NCI-H2196 treated with DMSO at 0.1 percent for 48 hours (cell line): Measurements from ENCODE around the gene CRIP2.

Source experiments
- DNase-seq: peaks from one replicate; lab custom pipeline; 2025; ENCODE audit not compliant: unreplicated experiment; lab: John Stamatoyannopoulos, UW

Gene CRIP2

GRCh38 chr14:105442834-105443233 lies 31.8 kb upstream of the CRIP2 start:
- DNase-seq, result no peak

- no peak for DNase-seq
Measured at GRCh38 chr14:105444859-105445258, 29.8 kb upstream of the CRIP2 start.

- DNase-seq, result no peak
Measured at GRCh38 chr14:105445290-105445689, 29.3 kb upstream of the CRIP2 start.

GRCh38 chr14:105445901-105446845 lies 28.4 kb upstream of the CRIP2 start:
- no peak for DNase-seq

DNA sequence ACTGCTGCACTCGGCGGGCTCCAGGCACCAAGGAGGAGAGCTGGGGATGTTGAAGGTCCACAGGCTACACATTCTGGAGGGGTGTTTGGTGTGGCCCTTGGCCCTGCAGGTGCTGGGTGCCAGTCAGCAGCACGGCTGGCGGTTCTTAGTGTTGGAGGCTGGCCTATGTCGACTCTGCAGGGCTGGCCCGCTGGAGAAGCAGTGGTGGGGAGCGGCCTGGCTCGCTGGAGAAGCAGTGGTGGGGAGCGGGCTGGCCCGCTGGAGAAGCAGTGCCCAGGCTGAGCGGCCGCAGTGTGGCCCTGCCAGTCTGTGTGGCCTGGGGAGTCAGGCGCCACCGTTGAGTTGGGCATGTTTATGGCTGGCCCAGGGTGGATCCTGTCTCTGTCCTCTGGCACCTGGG lies 27.6 kb upstream of the CRIP2 start:
- no peak for DNase-seq

DNA sequence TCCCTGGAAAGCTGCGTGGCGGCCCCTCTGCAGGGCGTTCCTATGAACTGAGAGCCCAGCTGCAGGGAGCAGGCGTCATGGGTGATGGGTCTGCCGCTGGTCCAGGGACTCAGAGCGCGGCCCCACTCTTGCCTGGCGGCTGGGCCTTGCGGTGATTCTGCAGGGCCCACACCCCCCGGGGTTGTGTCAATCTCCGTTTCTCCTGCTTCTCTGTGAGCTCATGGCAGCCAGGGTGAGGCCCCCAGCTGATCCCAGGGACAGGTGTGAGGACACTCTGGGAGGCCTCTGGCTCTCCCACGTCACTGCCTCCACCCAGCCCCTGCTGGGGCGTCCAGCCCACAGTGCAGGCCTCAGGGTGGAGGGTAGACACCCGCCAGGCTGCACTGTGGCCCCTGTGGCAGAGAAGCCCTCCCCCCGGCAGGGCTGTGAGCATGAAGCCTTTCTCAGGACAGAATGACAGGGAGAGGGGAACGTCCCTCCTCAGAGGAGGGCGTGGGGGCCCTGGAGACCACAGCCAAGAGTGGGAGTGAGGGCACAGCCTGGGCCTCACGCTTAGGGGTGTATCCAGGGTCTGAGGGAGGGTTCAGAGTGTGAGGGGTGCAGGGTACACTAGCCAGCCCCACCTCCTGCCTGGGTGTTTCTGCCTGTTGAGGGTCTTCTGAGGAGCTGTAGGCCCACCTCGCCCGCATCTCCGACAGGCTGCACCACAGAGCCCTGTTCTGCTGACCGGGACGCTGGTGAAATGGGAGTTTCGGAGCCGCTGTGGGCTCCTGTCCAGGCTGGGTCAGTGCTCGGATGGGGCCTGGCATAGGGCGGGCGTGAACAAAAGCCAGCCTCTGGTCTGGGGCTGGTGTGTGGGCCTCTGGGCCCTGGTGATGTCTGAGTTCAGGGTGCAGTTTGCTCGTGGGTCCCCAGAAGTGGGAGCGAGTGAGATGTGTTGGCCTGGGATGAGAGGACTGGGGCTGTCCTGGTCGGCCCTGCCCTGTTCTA lies 26.7 kb upstream of the CRIP2 start:
- DNase-seq, result no peak

DNA sequence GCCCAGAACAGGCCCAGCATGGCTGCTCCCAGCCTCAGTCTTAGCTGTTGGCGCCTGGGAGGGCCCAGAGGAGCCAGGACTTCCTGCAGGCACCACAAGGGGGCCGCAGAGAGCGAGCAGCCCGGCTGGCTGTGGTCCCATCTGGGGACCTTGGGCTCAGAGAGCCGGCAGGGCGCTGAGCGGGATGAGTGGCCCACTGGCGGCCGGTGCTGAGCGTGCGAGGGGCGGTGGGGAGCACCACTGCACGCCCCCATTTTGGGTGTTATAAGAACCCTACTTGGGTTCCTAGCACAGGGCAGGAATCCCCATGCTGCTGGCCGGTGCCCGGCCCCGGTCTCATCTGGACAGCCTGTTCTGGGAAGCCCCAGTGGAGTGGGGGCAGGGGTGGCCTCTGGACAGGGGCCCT lies 25.9 kb upstream of the CRIP2 start:
- no peak for DNase-seq

- no peak for DNase-seq
Measured at GRCh38 chr14:105449276-105450122, 25.1 kb upstream of the CRIP2 start.

- DNase-seq, result no peak
Measured at GRCh38 chr14:105450123-105450505, 24.5 kb upstream of the CRIP2 start.

- no peak for DNase-seq
Measured at GRCh38 chr14:105450864-105451720, 23.5 kb upstream of the CRIP2 start.

GRCh38 chr14:105452963-105453362 lies 21.7 kb upstream of the CRIP2 start:
- DNase-seq, result no peak

GRCh38 chr14:105453847-105454246 lies 20.8 kb upstream of the CRIP2 start:
- DNase-seq, result no peak

DNA sequence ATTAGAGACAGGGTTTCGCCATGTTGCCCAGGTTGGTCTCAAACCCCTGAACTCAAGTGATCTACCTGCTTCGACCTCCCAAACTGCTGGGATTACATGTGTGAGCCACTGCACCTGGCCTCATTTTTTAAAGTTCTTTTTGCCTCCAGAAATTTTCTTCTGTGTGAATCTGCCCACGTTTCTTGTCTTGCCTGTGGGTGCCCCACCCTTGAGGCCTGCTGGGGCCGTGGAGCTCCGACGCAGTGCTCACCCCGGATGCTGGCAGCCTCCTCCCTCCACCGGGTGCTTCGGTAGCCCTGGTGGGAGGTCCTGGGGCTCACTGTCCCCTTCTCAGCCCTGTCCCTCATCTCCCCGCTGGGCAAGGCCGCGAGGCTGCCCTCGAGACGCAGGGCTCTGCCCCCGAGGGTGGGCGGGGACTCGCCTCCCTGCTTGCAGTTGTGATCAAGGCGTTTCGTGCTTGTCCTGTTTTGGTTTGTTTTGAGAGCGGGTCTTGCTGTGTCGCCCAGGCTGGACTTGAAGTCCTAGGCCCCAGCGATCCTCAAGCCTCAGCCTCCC lies 19.5 kb upstream of the CRIP2 start:
- DNase-seq, result no peak

- DNase-seq, result no peak
Measured at GRCh38 chr14:105455766-105456660, 18.6 kb upstream of the CRIP2 start.

- DNase-seq, result no peak
Measured at GRCh38 chr14:105456736-105457617, 17.6 kb upstream of the CRIP2 start.

GRCh38 chr14:105458010-105458409 lies 16.6 kb upstream of the CRIP2 start:
- no peak for DNase-seq

- no peak for DNase-seq
Measured at GRCh38 chr14:105458571-105458970, 16.1 kb upstream of the CRIP2 start.

- no peak for DNase-seq
Measured at GRCh38 chr14:105460116-105460515, 14.5 kb upstream of the CRIP2 start.
